Keratinocyte (primary cell): Measurements from ENCODE around the gene ZNF275. TPM values are rescaled to one million over a fixed set of nuclear protein-coding genes. Genes with fewer than 3 reads are reported as not detected.

Source experiments
- DNase-seq: peaks from one replicate; pipeline ENCODE4 v3.0.0-alpha.2; 2011; ENCODE audit warnings: low read depth, missing footprints, low spot score
- FAIRE-seq: peaks from 2 replicates; lab custom pipeline; 2011; peaks lifted over from hg19 to GRCh38; lab: Jason Lieb, UNC
- H2AFZ ChIP-seq: 2 replicates; pipeline ENCODE4 v1.6.0; 2012; ENCODE audit warnings: low read length, control low read depth, inconsistent platforms; ENCODE audit not compliant: control insufficient read depth
- H3K27ac ChIP-seq: 2 replicates; pipeline ENCODE4 v1.5.1; 2011; ENCODE audit warnings: low read length; ENCODE audit not compliant: control insufficient read depth, insufficient read depth
- H3K27me3 ChIP-seq: 3 replicates; pipeline ENCODE4 v1.6.0; 2011; ENCODE audit warnings: low read length; ENCODE audit not compliant: control insufficient read depth, insufficient read depth; ENCODE audit errors: extremely low read depth
- H3K36me3 ChIP-seq, 2 experiments: 2 replicates in 1 of 2; 3 replicates in 1 of 2; pipeline ENCODE4 v1.5.1; 2011; ENCODE audit warnings: low read length in 2 of 2, mild to moderate bottlenecking in 1 of 2; ENCODE audit not compliant: control insufficient read depth in 2 of 2, insufficient read depth in 2 of 2; ENCODE audit errors: extremely low read depth in 1 of 2
- H3K4me1 ChIP-seq: 3 replicates; pipeline ENCODE4 v1.5.1; 2011; ENCODE audit warnings: low read length; ENCODE audit not compliant: control insufficient read depth, insufficient read depth; ENCODE audit errors: extremely low read depth
- H3K4me2 ChIP-seq: 3 replicates; pipeline ENCODE4 v1.6.0; 2011; ENCODE audit warnings: low read depth, low read length; ENCODE audit not compliant: control insufficient read depth, insufficient read depth; ENCODE audit errors: extremely low read depth
- H3K4me3 ChIP-seq, 3 experiments: fragments of 200-600 bp in 1 of 3; sonication (generic) in 1 of 3; 2 replicates in 2 of 3; 3 replicates in 1 of 3; pipeline ENCODE4 v1.5.1; 2011 to 2016; ENCODE audit warnings: low read length in 3 of 3, mild to moderate bottlenecking in 3 of 3, control low read depth in 2 of 3, inconsistent platforms in 1 of 3, low read depth in 1 of 3, mixed read lengths in 1 of 3, mixed run types in 1 of 3, moderate library complexity in 1 of 3; ENCODE audit not compliant: control insufficient read depth in 2 of 3, insufficient read depth in 2 of 3; ENCODE audit errors: extremely low read depth in 1 of 3
- H3K79me2 ChIP-seq: 2 replicates; pipeline ENCODE4 v1.6.0; 2012; ENCODE audit warnings: low read length; ENCODE audit not compliant: control insufficient read depth, insufficient read depth
- H3K9ac ChIP-seq: 3 replicates; pipeline ENCODE4 v1.6.0; 2011; ENCODE audit warnings: low read length; ENCODE audit not compliant: control insufficient read depth, insufficient read depth; ENCODE audit errors: extremely low read depth
- H3K9me1 ChIP-seq: 3 replicates; pipeline ENCODE4 v1.6.0; 2011; ENCODE audit warnings: low read length; ENCODE audit not compliant: control insufficient read depth, insufficient read depth; ENCODE audit errors: extremely low read depth
- H3K9me3 ChIP-seq: 2 replicates; pipeline ENCODE4 v1.5.1; 2012; ENCODE audit warnings: low read depth, low read length; ENCODE audit not compliant: control insufficient read depth
- H4K20me1 ChIP-seq: 3 replicates; pipeline ENCODE4 v1.6.0; 2011; ENCODE audit warnings: low read length; ENCODE audit not compliant: control insufficient read depth, insufficient read depth; ENCODE audit errors: extremely low read depth
- EZH2 ChIP-seq: IDR thresholded peaks from one replicate; pipeline ENCODE4 v1.6.1; 2012; ENCODE audit warnings: inconsistent platforms, mild to moderate bottlenecking, low read length, moderate library complexity
- dilution Hi-C: fragments of 300-500 bp; cut with MboI; formaldehyde crosslinking; loops from one replicate; pipeline ENCODE4 v1.7.0; 2020; ENCODE audit warnings: low sequenced_read_pairs; ENCODE audit not compliant: extremely low pct_ligation_motif_present
- polyA plus RNA-seq, 5 experiments: library from polyadenylated mRNA; depleted of rRNA in 3 of 5; stranded (reverse) in 3 of 5; stranded (forward) in 1 of 5; unstranded in 1 of 5; fragments of >200 nt; gene quantifications; 1 replicate in 1 of 5; 2 replicates in 3 of 5; 3 replicates in 1 of 5; pipeline versions ENCODE4 v1.2.1 to v1.2.3, GENCODE V29; 2011 to 2012; ENCODE audit warnings: missing spikeins in 2 of 5, low read depth in 1 of 5, low replicate concordance in 1 of 5
- small RNA-seq, 3 experiments: library from RNA; depleted of rRNA; stranded (forward); fragments of <200 nt; gene quantifications; one replicate each; pipeline ENCODE3, GENCODE V24; 2012; ENCODE audit warnings: low read depth in 3 of 3, low replicate concordance in 1 of 3; ENCODE audit not compliant: insufficient read length in 3 of 3
- TF ChIP-seq, protein P1 (sequence below), 3 experiments: IDR thresholded peaks in 1 of 3; conservative IDR thresholded peaks in 1 of 3; optimal IDR thresholded peaks in 1 of 3; 2 replicates in 2 of 3; 3 replicates in 1 of 3; pipeline versions ENCODE3 to v1.5.1; 2011; ENCODE audit warnings: low read length in 3 of 3, mild to moderate bottlenecking in 3 of 3, moderate library complexity in 2 of 3, control low read depth in 1 of 3, inconsistent platforms in 1 of 3; ENCODE audit not compliant: insufficient read depth in 2 of 3; ENCODE audit errors: extremely low read depth in 1 of 3

ZNF275 gene
- polyA plus RNA-seq, 1 donor (not counting 4 experiments of a cell fraction or from before 2014, with no cell fraction given) = 5.3 TPM

DNA sequence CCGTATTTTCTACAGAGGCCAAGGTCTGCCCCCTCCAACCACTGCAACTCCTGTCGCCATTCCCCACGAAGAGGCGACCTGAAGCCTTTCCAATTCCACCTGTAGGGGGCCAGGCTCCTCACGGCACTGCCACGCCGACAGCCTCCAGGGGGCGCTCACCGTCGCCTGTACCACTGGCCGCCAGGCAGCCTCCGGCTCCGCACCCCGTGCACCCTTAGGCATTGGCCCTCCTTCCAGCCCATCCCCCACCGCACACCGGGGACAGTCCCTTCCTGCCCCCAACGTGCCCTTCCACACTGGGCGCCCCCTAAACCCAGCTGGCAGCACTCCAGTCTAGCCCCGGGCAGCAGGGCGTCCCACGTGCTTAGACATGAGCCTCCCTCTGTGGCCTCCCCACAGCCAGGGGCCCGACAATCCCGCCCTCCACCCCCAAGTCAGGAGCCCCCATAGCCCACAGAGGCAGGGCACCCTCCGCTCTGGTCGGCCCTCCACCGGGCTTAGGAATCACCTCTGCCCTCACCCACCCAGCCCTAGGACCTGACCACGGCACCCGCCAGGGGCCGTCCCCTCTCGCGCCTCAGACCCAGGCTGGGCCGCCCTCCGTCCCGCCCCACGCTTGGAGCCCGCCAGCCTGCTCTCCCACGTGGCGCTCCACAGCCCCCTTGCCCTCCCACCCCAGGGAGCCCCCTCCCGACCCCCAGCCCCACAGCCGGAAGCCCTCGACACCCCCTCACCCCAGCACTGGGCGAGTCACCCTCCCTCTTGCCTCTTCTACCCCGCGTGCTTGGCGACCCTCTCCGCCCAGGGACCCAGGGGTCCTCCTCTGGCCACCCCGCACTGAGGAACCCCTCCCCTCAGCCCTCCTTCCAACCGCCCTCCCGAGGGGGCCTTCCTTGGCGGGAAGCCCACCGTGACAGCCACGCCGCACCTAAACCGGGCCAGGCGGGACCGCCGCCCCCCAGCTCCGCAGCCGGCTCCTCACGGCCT is 66.5 kb downstream of the ZNF275 start:
- H3K4me1 ChIP-seq = no peaks in the 10 kb centered on the region
- no peak for FAIRE-seq
- no peaks in the 10 kb centered on the region for H3K79me2 ChIP-seq
- H3K36me3 ChIP-seq = no peaks in the 10 kb centered on the region
- dilution Hi-C loops = no loop called here
- H4K20me1 ChIP-seq = no peaks in the 10 kb centered on the region
- peaks cover 2% of the 10 kb centered on the region for H3K9me3 ChIP-seq
- no peak for TF ChIP-seq EZH2
- TF ChIP-seq, protein P1, sequence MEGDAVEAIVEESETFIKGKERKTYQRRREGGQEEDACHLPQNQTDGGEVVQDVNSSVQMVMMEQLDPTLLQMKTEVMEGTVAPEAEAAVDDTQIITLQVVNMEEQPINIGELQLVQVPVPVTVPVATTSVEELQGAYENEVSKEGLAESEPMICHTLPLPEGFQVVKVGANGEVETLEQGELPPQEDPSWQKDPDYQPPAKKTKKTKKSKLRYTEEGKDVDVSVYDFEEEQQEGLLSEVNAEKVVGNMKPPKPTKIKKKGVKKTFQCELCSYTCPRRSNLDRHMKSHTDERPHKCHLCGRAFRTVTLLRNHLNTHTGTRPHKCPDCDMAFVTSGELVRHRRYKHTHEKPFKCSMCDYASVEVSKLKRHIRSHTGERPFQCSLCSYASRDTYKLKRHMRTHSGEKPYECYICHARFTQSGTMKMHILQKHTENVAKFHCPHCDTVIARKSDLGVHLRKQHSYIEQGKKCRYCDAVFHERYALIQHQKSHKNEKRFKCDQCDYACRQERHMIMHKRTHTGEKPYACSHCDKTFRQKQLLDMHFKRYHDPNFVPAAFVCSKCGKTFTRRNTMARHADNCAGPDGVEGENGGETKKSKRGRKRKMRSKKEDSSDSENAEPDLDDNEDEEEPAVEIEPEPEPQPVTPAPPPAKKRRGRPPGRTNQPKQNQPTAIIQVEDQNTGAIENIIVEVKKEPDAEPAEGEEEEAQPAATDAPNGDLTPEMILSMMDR (optimal IDR thresholded peaks at IDR 0.05 in 1 of 3, IDR thresholded peaks at IDR 0.05 in 1 of 3, conservative IDR thresholded peaks at IDR 0.05 in 1 of 3; ENCODE audit: extremely low read depth in 1 of 3, insufficient read depth in 2 of 3, low read length in 3 of 3) = peak; percentile 73 to 93 (median 84)
- H3K27me3 ChIP-seq = no peaks in the 10 kb centered on the region
- no peak overlapping the region for H3K9ac ChIP-seq
- no peaks in the 10 kb centered on the region for H3K9me1 ChIP-seq
- no peak overlapping the region for H2AFZ ChIP-seq
- no peak overlapping the region for H3K4me3 ChIP-seq
- DNase-seq = no peak
- no peak overlapping the region for H3K4me2 ChIP-seq
- no peak overlapping the region for H3K27ac ChIP-seq

- dilution Hi-C loops = no loop called here
- Histone ChIP-seq H2AFZ (no peak within 1 kb of the TSS), H3K36me3 (no peaks in the 10 kb centered on the region), H3K4me2 (no peak within 1 kb of the TSS), H3K9me3 (no peaks in the 10 kb centered on the region), H3K27ac (no peak within 1 kb of the TSS), H3K9me1 (no peaks in the 10 kb centered on the region), H3K79me2 (no peaks in the 10 kb centered on the region), H3K4me3 (no peak within 1 kb of the TSS), H3K9ac (no peak within 1 kb of the TSS), H3K27me3 (no peaks in the 10 kb centered on the region), H4K20me1 (no peaks in the 10 kb centered on the region), H3K4me1 (no peaks in the 10 kb centered on the region)
- FAIRE-seq (no peak), DNase-seq (no peak)
- TF ChIP-seq, protein P1 (optimal IDR thresholded peaks at IDR 0.05 in 1 of 3, IDR thresholded peaks at IDR 0.05 in 1 of 3, conservative IDR thresholded peaks at IDR 0.05 in 1 of 3; ENCODE audit: extremely low read depth in 1 of 3, insufficient read depth in 2 of 3, low read length in 3 of 3) = no peak
- no peak for TF ChIP-seq EZH2
These were observed 67.3 kb downstream of the ZNF275 start, which contains the start of gene PNMA6E for GRCh38 chrX:153401133-153401764. Gene PNMA6E, minus strand, starts transcription at chrX:153401350. Its CDS starts 2,501 bp downstream, at chrX:153398849.

Small RNAs within 50 kb of the gene (small RNA-seq; reads per million reads assigned to genes)
- gene AC152007.1 = 0 reads per million in 3 experiments

Other genes with a start within 250 kb of the ZNF275 start
- gene MAGEA1, start 154.9 kb upstream of the ZNF275 start, polyA plus RNA-seq = not detected in 3 replicates
- gene PNMA6F, start 12.4 kb upstream of the ZNF275 start, polyA plus RNA-seq = not detected in 3 replicates
- not detected in 3 replicates for gene PNMA6E, start 67.2 kb downstream of the ZNF275 start, polyA plus RNA-seq
- gene ZFP92, start 77.3 kb downstream of the ZNF275 start, polyA plus RNA-seq = 0.44 to 1.1 TPM (median 0.64 TPM) in 3 replicates
- 0.28 to 0.49 TPM (median 0.31 TPM) in 3 replicates for gene TREX2, start 111.9 kb downstream of the ZNF275 start, polyA plus RNA-seq
- gene HAUS7, start 136.4 kb downstream of the ZNF275 start, polyA plus RNA-seq = 9.2 to 23.1 TPM (median 13.8 TPM) in 3 replicates
- 0.03 to 0.12 TPM (median 0.07 TPM) in 3 replicates for gene BGN, start 160.8 kb downstream of the ZNF275 start, polyA plus RNA-seq
- gene ATP2B3, start 183.5 kb downstream of the ZNF275 start, polyA plus RNA-seq = not detected in 3 replicates